GM23338 (cell line): ENCODE data around the gene SCNN1A. TPM values are rescaled to one million over a fixed set of nuclear protein-coding genes. Genes with fewer than 3 reads are reported as not detected.
A peak's percentile ranks its signal among the peaks of the same experiment; 100 is the strongest.

Experiments used
- ATAC-seq: fragments of 200-7000 bp; cut with Tn5 transposase; 3 replicates; pipeline ENCODE4 v1.9.1; 2020
- DNase-seq: peaks from one replicate; pipeline ENCODE4 v3.0.0-alpha.2; 2015; ENCODE audit warnings: low spot score
- H2AFZ ChIP-seq: fragments of 200-600 bp; sonication (generic); 2 replicates; pipeline ENCODE4 v1.8.0; 2016; ENCODE audit warnings: antibody characterized with exemption, mild to moderate bottlenecking, moderate library complexity
- H3F3A ChIP-seq: fragments of 200-600 bp; sonication (generic); replicated peaks from 2 replicates; pipeline ENCODE4 v1.8.0; 2017; ENCODE audit warnings: antibody characterized with exemption, mixed run types, low read depth
- H3K27ac ChIP-seq: fragments of 200-600 bp; sonication (generic); 2 replicates; pipeline ENCODE4 v1.6.1; 2016; ENCODE audit warnings: low read depth
- H3K27me3 ChIP-seq: fragments of 200-600 bp; sonication (generic); 2 replicates; pipeline ENCODE4 v1.8.0; 2016; ENCODE audit warnings: mild to moderate bottlenecking, mixed run types, moderate library complexity; ENCODE audit not compliant: insufficient read depth
- H3K36me3 ChIP-seq: fragments of 200-600 bp; sonication (generic); 2 replicates; pipeline ENCODE4 v1.8.0; 2016; ENCODE audit warnings: mild to moderate bottlenecking; ENCODE audit not compliant: insufficient read depth
- H3K4me1 ChIP-seq: fragments of 200-600 bp; sonication (generic); 2 replicates; pipeline ENCODE4 v1.8.0; 2016; ENCODE audit warnings: mild to moderate bottlenecking, moderate library complexity; ENCODE audit not compliant: insufficient read depth
- H3K4me2 ChIP-seq: fragments of 200-600 bp; sonication (generic); 2 replicates; pipeline ENCODE4 v1.7.1; 2017; ENCODE audit warnings: mixed run types
- H3K4me3 ChIP-seq: fragments of 200-600 bp; sonication (generic); 2 replicates; pipeline ENCODE4 v1.6.1; 2016; ENCODE audit warnings: mixed run types
- H3K79me2 ChIP-seq: fragments of 200-600 bp; sonication (generic); replicated peaks from 2 replicates; pipeline ENCODE4 v1.8.0; 2017; ENCODE audit warnings: mild to moderate bottlenecking; ENCODE audit not compliant: insufficient read depth
- H3K9me2 ChIP-seq: fragments of 200-600 bp; sonication (generic); 2 replicates; pipeline ENCODE4 v1.8.0; 2017; ENCODE audit not compliant: insufficient read depth
- H4K20me1 ChIP-seq: fragments of 200-600 bp; sonication (generic); replicated peaks from 2 replicates; pipeline ENCODE4 v1.8.0; 2017; ENCODE audit warnings: mild to moderate bottlenecking; ENCODE audit not compliant: insufficient read depth
- H3K27ac Mint-ChIP-seq: 2 replicates; pipeline ENCODE4 v1.8.0; 2020; ENCODE audit warnings: inconsistent platforms, mild to moderate bottlenecking, moderate library complexity, mixed read lengths
- H3K27me3 Mint-ChIP-seq: 3 replicates; pipeline ENCODE4 v1.8.0; 2022; ENCODE audit warnings: low read depth, mild to moderate bottlenecking, moderate library complexity, mixed read lengths, inconsistent platforms; ENCODE audit not compliant: insufficient read depth, poor library complexity
- H3K36me3 Mint-ChIP-seq: 3 replicates; pipeline ENCODE4 v1.8.0; 2021; ENCODE audit warnings: low read depth, mild to moderate bottlenecking, inconsistent platforms, moderate library complexity, mixed read lengths
- H3K4me1 Mint-ChIP-seq: 3 replicates; pipeline ENCODE4 v1.8.0; 2020; ENCODE audit warnings: mild to moderate bottlenecking, inconsistent platforms, mixed read lengths
- H3K4me3 Mint-ChIP-seq: 3 replicates; pipeline ENCODE4 v1.8.0; 2021; ENCODE audit warnings: moderate library complexity, mild to moderate bottlenecking, inconsistent platforms, mixed read lengths
- H3K9me3 Mint-ChIP-seq: 3 replicates; pipeline ENCODE4 v1.8.0; 2020; ENCODE audit warnings: moderate library complexity, mild to moderate bottlenecking, inconsistent platforms, mixed read lengths
- CTCF ChIP-seq, 2 experiments: fragments of 200-600 bp in 1 of 2; sonication (generic) in 1 of 2; conservative IDR thresholded peaks; 2 replicates each; pipeline versions ENCODE4 v1.5.1 to v1.6.1; 2016 to 2017; ENCODE audit warnings: antibody characterized with exemption in 2 of 2, low read depth in 2 of 2, mild to moderate bottlenecking in 2 of 2, moderate library complexity in 1 of 2
- EZH2 ChIP-seq: fragments of 200-600 bp; sonication (generic); IDR thresholded peaks from one replicate; pipeline ENCODE4 v1.8.0; 2017; ENCODE audit warnings: antibody characterized with exemption, mild to moderate bottlenecking, low read depth; ENCODE audit not compliant: unreplicated experiment
- POLR2AphosphoS5 ChIP-seq: IDR thresholded peaks from 2 replicates; pipeline ENCODE4 v1.6.1; 2016; ENCODE audit warnings: antibody characterized with exemption, low read depth
- REST ChIP-seq: IDR thresholded peaks from one replicate; pipeline ENCODE4 v1.6.1; 2018; ENCODE audit warnings: antibody characterized with exemption; ENCODE audit not compliant: unreplicated experiment
- STAT1 ChIP-seq: IDR thresholded peaks from one replicate; pipeline ENCODE4 v1.6.1; 2016; ENCODE audit warnings: antibody characterized with exemption; ENCODE audit not compliant: unreplicated experiment
- ZNF114 ChIP-seq: fragments of 250-450 bp; sonication (Bioruptor Pico); IDR thresholded peaks from 2 replicates; pipeline ENCODE4 v1.5.0; 2020; ENCODE audit warnings: mild to moderate bottlenecking, moderate library complexity
- ZNF462 ChIP-seq: fragments of 250-450 bp; sonication (Bioruptor Pico); IDR thresholded peaks from 2 replicates; pipeline ENCODE4 v1.5.0; 2020; ENCODE audit warnings: mild to moderate bottlenecking, moderate library complexity
- polyA plus RNA-seq: library from polyadenylated mRNA; unstranded; fragments of >200 nt; fragmentation: Nextera tagmentation; extraction: Ambion mirVana; gene quantifications from 2 replicates; pipeline ENCODE4 v1.2.1, GENCODE V29; 2016
- total RNA-seq: library from RNA; depleted of rRNA; stranded (reverse); fragments of >200 nt; shearing (Covaris generic); gene quantifications from 2 replicates; pipeline ENCODE4 v1.2.3, GENCODE V29; 2014

The SCNN1A gene
- total and polyA plus RNA-seq, 2 experiments from 2014 or later, result 37.1 to 125 TPM

GRCh38 chr12:6346235-6346832 lies 29.0 kb downstream of the SCNN1A start:
- Histone ChIP-seq H3K36me3 (no peaks in the 10 kb centered on the region; the same call in 1 of the 2 replicates), H4K20me1 (no peaks in the 10 kb centered on the region), H3K27me3 (no peaks in the 10 kb centered on the region), H3K79me2 (peaks cover 6% of the 10 kb centered on the region), H3K4me1 (peaks cover 21% of the 10 kb centered on the region), H3K4me2 (no peak overlapping the region), H3K4me3 (no peak overlapping the region), H2AFZ (no peak overlapping the region), H3K9me2 (peaks cover 4% of the 10 kb centered on the region; the same call in 1 of the 2 replicates), H3F3A (no peaks in the 10 kb centered on the region; the same call in 1 of the 2 replicates), H3K27ac (no peak overlapping the region)
- Mint-ChIP-seq H3K27me3 (peaks cover 5% of the 10 kb centered on the region), H3K36me3 (peaks cover 38% of the 10 kb centered on the region), H3K27ac (no peak overlapping the region), H3K4me1 (peaks cover 18% of the 10 kb centered on the region), H3K4me3 (no peak overlapping the region), H3K9me3 (no peaks in the 10 kb centered on the region)
- DNase-seq, result no peak
- no peak for ATAC-seq
- TF ChIP-seq EZH2 (no peak), ZNF114 (CRISPR knock-in tag) (no peak), POLR2AphosphoS5 (0 out of 2 replicates have a peak, but pooled peaks have one; percentile 20)

- Histone ChIP-seq H3K4me1 (peaks cover 25% of the 10 kb centered on the region), H3K4me2 (no peak overlapping the region), H2AFZ (no peak overlapping the region), H3K79me2 (peaks cover 14% of the 10 kb centered on the region), H3K4me3 (no peak overlapping the region), H3K27ac (no peak overlapping the region), H3K27me3 (no peaks in the 10 kb centered on the region), H3K9me2 (peaks cover 4% of the 10 kb centered on the region; the same call in 1 of the 2 replicates), H3K36me3 (no peaks in the 10 kb centered on the region; the same call in 1 of the 2 replicates), H4K20me1 (no peaks in the 10 kb centered on the region), H3F3A (peaks cover 4% of the 10 kb centered on the region)
- peaks cover 18% of the 10 kb centered on the region for H3K4me1 Mint-ChIP-seq
- no peak overlapping the region; the same call in 2 of the 3 replicates for H3K4me3 Mint-ChIP-seq
- DNase-seq (no peak), ATAC-seq (no peak)
- H3K9me3 Mint-ChIP-seq, result no peaks in the 10 kb centered on the region
- peaks cover 5% of the 10 kb centered on the region for H3K27me3 Mint-ChIP-seq
- peaks cover 31% of the 10 kb centered on the region for H3K36me3 Mint-ChIP-seq
- H3K27ac Mint-ChIP-seq, result 0 out of 2 replicates have a peak overlapping the region, but pooled peaks have one; percentile 0
- TF ChIP-seq EZH2 (no peak), ZNF114 (CRISPR knock-in tag) (no peak), ZNF462 (no peak), STAT1 (no peak), REST (no peak), CTCF (conservative IDR thresholded peaks at IDR 0.05; ENCODE audit: low read depth in 2 of 2) (no peak), POLR2AphosphoS5 (no peak)
These were observed 29.9 kb downstream of the SCNN1A start for GRCh38 chr12:6345319-6346091.
